SU-DHL-6 (cell line): ENCODE measurements around the gene NFIX.

Experiments used
- EZH2phosphoT487 ChIP-seq: fragments of 200-600 bp; sonication (generic), shearing (Covaris generic); conservative IDR thresholded peaks from 2 replicates; pipeline ENCODE4 v1.6.1; 2018; ENCODE audit warnings: mild to moderate bottlenecking, antibody characterized with exemption, low read length, moderate library complexity, mixed read lengths
- TF ChIP-seq, protein P1 (sequence below): fragments of 200-600 bp; sonication (generic); IDR thresholded peaks from one replicate; pipeline ENCODE4 v1.5.1; 2017; ENCODE audit warnings: antibody characterized with exemption, mild to moderate bottlenecking, low read length, moderate library complexity; ENCODE audit not compliant: insufficient read depth, poor library complexity, severe bottlenecking

DNA sequence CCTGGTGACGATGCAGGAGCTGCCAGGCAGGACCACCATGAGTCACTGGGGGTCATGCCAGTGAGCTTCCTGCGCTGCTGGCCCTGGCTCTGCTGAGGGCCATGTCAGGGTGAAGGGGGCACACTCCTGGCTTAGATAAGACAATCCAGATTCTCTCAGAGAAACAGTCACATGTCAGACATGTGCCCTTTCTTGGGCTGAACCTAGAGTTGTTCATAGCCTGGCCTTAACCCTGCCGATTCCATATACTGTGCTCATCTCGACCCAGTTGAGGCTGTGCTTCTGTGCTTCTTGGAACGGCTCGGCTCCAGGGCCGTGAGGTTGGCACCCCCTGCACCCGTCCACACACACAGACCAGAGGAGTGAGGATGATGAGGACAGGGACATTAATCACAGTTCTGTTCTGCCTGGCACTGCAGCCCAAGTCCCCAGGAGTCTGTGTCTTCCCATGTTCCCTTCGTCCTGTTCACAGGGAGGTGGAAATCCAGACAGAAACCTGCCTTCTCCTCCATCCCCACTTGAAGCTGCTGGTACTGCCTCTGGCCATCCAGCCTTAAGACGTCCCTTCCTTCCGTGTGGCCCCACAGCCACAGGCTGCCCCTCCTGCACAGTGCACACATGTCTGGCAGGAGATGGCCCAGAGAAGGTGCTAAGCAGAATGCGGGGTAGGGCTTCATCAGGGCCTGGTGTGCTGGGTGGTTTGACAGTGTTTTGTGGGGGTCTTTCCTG is 57.3 kb downstream of the NFIX start:
- TF ChIP-seq, protein P1, sequence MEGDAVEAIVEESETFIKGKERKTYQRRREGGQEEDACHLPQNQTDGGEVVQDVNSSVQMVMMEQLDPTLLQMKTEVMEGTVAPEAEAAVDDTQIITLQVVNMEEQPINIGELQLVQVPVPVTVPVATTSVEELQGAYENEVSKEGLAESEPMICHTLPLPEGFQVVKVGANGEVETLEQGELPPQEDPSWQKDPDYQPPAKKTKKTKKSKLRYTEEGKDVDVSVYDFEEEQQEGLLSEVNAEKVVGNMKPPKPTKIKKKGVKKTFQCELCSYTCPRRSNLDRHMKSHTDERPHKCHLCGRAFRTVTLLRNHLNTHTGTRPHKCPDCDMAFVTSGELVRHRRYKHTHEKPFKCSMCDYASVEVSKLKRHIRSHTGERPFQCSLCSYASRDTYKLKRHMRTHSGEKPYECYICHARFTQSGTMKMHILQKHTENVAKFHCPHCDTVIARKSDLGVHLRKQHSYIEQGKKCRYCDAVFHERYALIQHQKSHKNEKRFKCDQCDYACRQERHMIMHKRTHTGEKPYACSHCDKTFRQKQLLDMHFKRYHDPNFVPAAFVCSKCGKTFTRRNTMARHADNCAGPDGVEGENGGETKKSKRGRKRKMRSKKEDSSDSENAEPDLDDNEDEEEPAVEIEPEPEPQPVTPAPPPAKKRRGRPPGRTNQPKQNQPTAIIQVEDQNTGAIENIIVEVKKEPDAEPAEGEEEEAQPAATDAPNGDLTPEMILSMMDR = no peak
- no peak for TF ChIP-seq EZH2phosphoT487
